GM20431 (cell line): ENCODE measurements around the gene PLCH1.

Experiments
- in situ Hi-C: fragments of 300-500 bp; cut with MseI, MboI; formaldehyde crosslinking; loops from one replicate; pipeline ENCODE4 v1.15.0; 2020; ENCODE audit warnings: low sequenced_read_pairs; ENCODE audit not compliant: unreplicated experiment

The PLCH1 gene

GRCh38 chr3:155747286-155747945 lies 2.5 kb upstream of the PLCH1 start:
- in situ Hi-C loops = no loop called here

GRCh38 chr3:155746703-155747102 lies 1.8 kb upstream of the PLCH1 start:
- in situ Hi-C loops = no loop called here

- in situ Hi-C loops = no loop called here
These were observed 1.1 kb upstream of the PLCH1 start for GRCh38 chr3:155745795-155746550.

- in situ Hi-C loops = no loop called here
These were observed 753 bp downstream of the PLCH1 start for GRCh38 chr3:155744010-155744625.

GRCh38 chr3:155743606-155744005 lies 1.3 kb downstream of the PLCH1 start:
- in situ Hi-C loops = no loop called here

- in situ Hi-C loops = no loop called here
These were observed 2.4 kb downstream of the PLCH1 start for GRCh38 chr3:155742349-155742965.

GRCh38 chr3:155741603-155742002 lies 3.3 kb downstream of the PLCH1 start:
- in situ Hi-C loops = no loop called here

- in situ Hi-C loops = no loop called here
These were observed 3.8 kb downstream of the PLCH1 start for GRCh38 chr3:155741101-155741500.

- in situ Hi-C loops = no loop called here
These were observed 5.7 kb downstream of the PLCH1 start for GRCh38 chr3:155739154-155739553.

GRCh38 chr3:155738580-155739076 lies 6.2 kb downstream of the PLCH1 start:
- in situ Hi-C loops = no loop called here

- in situ Hi-C loops = no loop called here
These were observed 6.9 kb downstream of the PLCH1 start for GRCh38 chr3:155737844-155738460.

GRCh38 chr3:155736381-155736780 lies 8.5 kb downstream of the PLCH1 start:
- in situ Hi-C loops = no loop called here

GRCh38 chr3:155730843-155731242 lies 14.0 kb downstream of the PLCH1 start:
- in situ Hi-C loops = no loop called here

GRCh38 chr3:155727836-155728235 lies 17.0 kb downstream of the PLCH1 start:
- in situ Hi-C loops = no loop called here

GRCh38 chr3:155714295-155714718 lies 30.6 kb downstream of the PLCH1 start:
- in situ Hi-C loops = loop anchor here (25.0 kb wide), 1 partner anchor 1377 kb away; no protein-coding TSS in a partner anchor

GRCh38 chr3:155712008-155712407 lies 32.9 kb downstream of the PLCH1 start:
- in situ Hi-C loops = loop anchor here (25.0 kb wide), 1 partner anchor 1375 kb away; no protein-coding TSS in a partner anchor

- in situ Hi-C loops = loop anchor here (25.0 kb wide), 1 partner anchor 1368 kb away; no protein-coding TSS in a partner anchor
These were observed 39.9 kb downstream of the PLCH1 start for GRCh38 chr3:155704771-155705559.

- in situ Hi-C loops = loop anchor here (25.0 kb wide), 1 partner anchor 1367 kb away; no protein-coding TSS in a partner anchor
These were observed 40.8 kb downstream of the PLCH1 start for GRCh38 chr3:155704061-155704460.
